B cell (primary cell): ENCODE measurements around the gene JMJD8. TPM values are rescaled to one million over a fixed set of nuclear protein-coding genes. Genes with fewer than 3 reads are reported as not detected.

Source experiments
- ATAC-seq: fragments of 200-7000 bp; cut with Tn5 transposase; one replicate; pipeline ENCODE4 v1.10.0; 2021; ENCODE audit warnings: low read depth, mild to moderate bottlenecking, moderate number of reproducible peaks, moderate library complexity
- CTCF ChIA-PET: fragments of 350-600 bp; sonication (Branson Sonifier 250); formaldehyde crosslinking; loops from one replicate; lab custom pipeline; 2021; ENCODE audit warnings: antibody characterized with exemption, inconsistent platforms; lab: Charles Lee
- POLR2A ChIA-PET: fragments of 350-600 bp; sonication (Branson Sonifier 250); formaldehyde crosslinking; loops from one replicate; lab custom pipeline; 2021; ENCODE audit warnings: antibody characterized with exemption; lab: Charles Lee
- DNase-seq: peaks from one replicate; pipeline ENCODE4 v3.0.0; 2013
- H2AFZ ChIP-seq: 2 replicates; pipeline ENCODE4 v1.6.1; 2012; ENCODE audit warnings: mild to moderate bottlenecking, low read depth, low read length; ENCODE audit not compliant: insufficient read depth, poor library complexity, severe bottlenecking
- H3K27ac ChIP-seq, 2 donors: 1 replicate in 1 of 2; 2 replicates in 1 of 2; pipeline ENCODE4 v1.5.1; 2012 to 2013; ENCODE audit warnings: low read length in 2 of 2, mild to moderate bottlenecking in 2 of 2, moderate library complexity in 1 of 2
- H3K27me3 ChIP-seq, 4 experiments: fragments of 200-600 bp in 1 of 4; sonication (generic) in 1 of 4; replicated peaks in 1 of 4; 1 replicate in 2 of 4; 2 replicates in 2 of 4; pipeline versions ENCODE4 v1.6.1 to v1.7.0; 2013 to 2016; ENCODE audit warnings: low read length in 3 of 4, mild to moderate bottlenecking in 2 of 4, mixed read lengths in 1 of 4, moderate library complexity in 1 of 4; ENCODE audit not compliant: insufficient read depth in 4 of 4, control insufficient read depth in 3 of 4; ENCODE audit errors: control extremely low read depth in 1 of 4
- H3K36me3 ChIP-seq, 2 experiments: replicated peaks in 1 of 2; 1 replicate in 1 of 2; 2 replicates in 1 of 2; pipeline versions ENCODE4 v1.6.1 to v1.7.1; 2013; ENCODE audit warnings: low read length in 1 of 2; ENCODE audit not compliant: insufficient read depth in 2 of 2, control insufficient read depth in 1 of 2; ENCODE audit errors: control extremely low read depth in 1 of 2, extremely low read depth in 1 of 2
- H3K4me1 ChIP-seq, 2 donors: fragments of 200-600 bp in 1 of 2; sonication (generic) in 1 of 2; 1 replicate in 1 of 2; 2 replicates in 1 of 2; pipeline versions ENCODE4 v1.5.1 to v1.6.1; 2013 to 2017; ENCODE audit warnings: low read length in 2 of 2; ENCODE audit not compliant: control insufficient read depth in 2 of 2, insufficient read depth in 2 of 2
- H3K4me2 ChIP-seq: replicated peaks from 2 replicates; pipeline ENCODE3; 2012; ENCODE audit warnings: mild to moderate bottlenecking, low read depth, low read length; ENCODE audit not compliant: poor library complexity, severe bottlenecking
- H3K4me3 ChIP-seq, 5 experiments: fragments of 200-600 bp in 1 of 5; sonication (generic) in 1 of 5; 1 replicate in 3 of 5; 2 replicates in 2 of 5; pipeline versions ENCODE4 v1.5.1 to v1.7.0; 2011 to 2016; ENCODE audit warnings: low read length in 4 of 5, mild to moderate bottlenecking in 4 of 5, low read depth in 2 of 5, control low read depth in 1 of 5, moderate library complexity in 1 of 5; ENCODE audit not compliant: insufficient read depth in 1 of 5; ENCODE audit errors: control extremely low read depth in 1 of 5, extremely low read depth in 1 of 5
- H3K79me2 ChIP-seq: fragments of 200-600 bp; sonication (generic); one replicate; pipeline ENCODE4 v1.6.0; 2016; ENCODE audit warnings: low read length; ENCODE audit not compliant: control insufficient read depth, insufficient read depth
- H3K9ac ChIP-seq: fragments of 200-600 bp; sonication (generic); 2 replicates; pipeline ENCODE4 v1.6.1; 2017; ENCODE audit warnings: mild to moderate bottlenecking, low read length, moderate library complexity
- H3K9me3 ChIP-seq, 3 donors: one replicate each; pipeline versions ENCODE4 v1.6.1 to v1.7.1; 2013; ENCODE audit warnings: low read length in 2 of 3; ENCODE audit not compliant: control insufficient read depth in 2 of 3, insufficient read depth in 1 of 3; ENCODE audit errors: control extremely low read depth in 1 of 3
- H4K20me1 ChIP-seq: 2 replicates; pipeline ENCODE4 v1.6.0; 2012; ENCODE audit warnings: mild to moderate bottlenecking, low read length; ENCODE audit not compliant: insufficient read depth, control insufficient read depth, poor library complexity, severe bottlenecking
- H3K27ac Mint-ChIP-seq: one replicate; pipeline ENCODE4 v1.8.0; 2021; ENCODE audit warnings: mixed read lengths
- H3K27me3 Mint-ChIP-seq: one replicate; pipeline ENCODE4 v1.8.0; 2021; ENCODE audit warnings: mixed read lengths
- H3K4me1 Mint-ChIP-seq: one replicate; pipeline ENCODE4 v1.8.0; 2021; ENCODE audit warnings: mixed read lengths
- H3K4me3 Mint-ChIP-seq: one replicate; pipeline ENCODE4 v1.8.0; 2021; ENCODE audit warnings: mixed read lengths
- H3K9me3 Mint-ChIP-seq: one replicate; pipeline ENCODE4 v1.8.0; 2022; ENCODE audit warnings: mixed read lengths; ENCODE audit not compliant: insufficient read depth
- CTCF ChIP-seq: fragments of 200-600 bp; IDR thresholded peaks from one replicate; pipeline ENCODE4 v1.8.0; 2022; ENCODE audit warnings: antibody characterized with exemption, mild to moderate bottlenecking
- EZH2 ChIP-seq: IDR thresholded peaks from 2 replicates; pipeline ENCODE4 v1.6.1; 2012; ENCODE audit warnings: borderline replicate concordance, low read depth, mild to moderate bottlenecking, moderate library complexity, low read length; ENCODE audit not compliant: insufficient read depth, poor library complexity, severe bottlenecking
- WGBS: methylation state at CpG from one replicate; pipeline ENCODE4 v1.1.5; 2013; ENCODE audit warnings: missing lambda C conversion rate; ENCODE audit not compliant: insufficient coverage; 5-methylcytosine and 5-hydroxymethylcytosine counted together
- intact Hi-C: fragments of 100-400 bp; cut with micrococcal nuclease; formaldehyde crosslinking; loops from one replicate; pipeline ENCODE4 v1.10.0; 2022
- polyA plus RNA-seq: library from polyadenylated mRNA; depleted of rRNA; stranded (reverse); fragments of >200 nt; gene quantifications from 2 replicates; pipeline ENCODE4 v1.2.3, GENCODE V29; 2012
- total RNA-seq, 2 donors: library from RNA; stranded (reverse); fragments of 120-200 nt in 1 of 2; gene quantifications; 1 replicate in 1 of 2; 2 replicates in 1 of 2; pipeline versions ENCODE4 v1.2.3 to v1.2.4, GENCODE V29; 2013 to 2022

JMJD8 gene
- total and polyA plus RNA-seq, 2 donors (not counting 1 experiment from before 2014, with no cell fraction given), result 46.3 to 69.3 TPM

GRCh38 chr16:674968-675883 lies 8.9 kb downstream of the JMJD8 start, which contains the start of gene RHBDL1:
RHBDL1 (plus strand) TSS chr16:675671; CDS start chr16:675791, 120 bp downstream.
- no peak for ATAC-seq
- Histone ChIP-seq H3K27ac (no peak within 1 kb of the TSS), H3K9ac (no peak within 1 kb of the TSS), H3K9me3 (peaks cover 0 to 7% (median 0%) of the 10 kb centered on the region in 3 donors), H4K20me1 (peaks cover 17% of the 10 kb centered on the region), H3K27me3 (peaks cover 0 to 25% (median 11%) of the 10 kb centered on the region in 4 experiments), H3K79me2 (no peaks in the 10 kb centered on the region), H3K4me1 (peaks cover 10 to 32% of the 10 kb centered on the region in 2 donors), H3K4me2 (peak within 1 kb of the TSS; percentile 63), H3K4me3 (no peak within 1 kb of the TSS), H3K36me3 (peaks cover 0 to 25% of the 10 kb centered on the region in 2 experiments), H2AFZ (no peak within 1 kb of the TSS)
- peak within 1 kb of the TSS; percentile 41 for H3K4me3 Mint-ChIP-seq
- H3K9me3 Mint-ChIP-seq, result no peaks in the 10 kb centered on the region
- H3K27ac Mint-ChIP-seq, result no peak within 1 kb of the TSS
- H3K27me3 Mint-ChIP-seq, result peaks cover 6% of the 10 kb centered on the region
- CTCF ChIA-PET, result no interaction called here
- no peak for TF ChIP-seq CTCF
- TF ChIP-seq EZH2, result no peak
- POLR2A ChIA-PET, result interaction anchor here (0.6 kb wide), 1 partner anchor 81 kb away, joined by 4 read pairs; no protein-coding TSS in a partner anchor
- DNase-seq, result no peak
- peaks cover 23% of the 10 kb centered on the region for H3K4me1 Mint-ChIP-seq
- WGBS, result 13% methylated on average over 72 of the region's 73 CpGs
- intact Hi-C loops, result loop anchor here (5.0 kb wide), 1 partner anchor 1002 kb away; the partner anchor contains the start of gene JPT2
